Fibroblast of lung (primary cell): ENCODE data around the gene PIP4K2A.

Experiments
- CTCF ChIP-seq, 2 donors: IDR thresholded peaks in 1 of 2; conservative IDR thresholded peaks in 1 of 2; 1 replicate in 1 of 2; 2 replicates in 1 of 2; pipeline ENCODE4 v1.5.1; 2011 to 2012; ENCODE audit warnings: low read length in 2 of 2, control low read depth in 1 of 2, inconsistent platforms in 1 of 2, low read depth in 1 of 2, mild to moderate bottlenecking in 1 of 2
- EZH2 ChIP-seq: IDR thresholded peaks from 2 replicates; pipeline ENCODE4 v1.5.1; 2012; ENCODE audit warnings: low read length, control low read depth, mild to moderate bottlenecking; ENCODE audit errors: missing control alignments

GRCh38 chr10:22669163-22669711 lies 45.1 kb downstream of the PIP4K2A start:
- no peak for TF ChIP-seq EZH2
- no peak for TF ChIP-seq CTCF (conservative IDR thresholded peaks at IDR 0.05 in 1 of 2, IDR thresholded peaks at IDR 0.05 in 1 of 2; ENCODE audit: low read depth in 1 of 2, low read length in 2 of 2)
